ENCODE data around the gene WDR38. TPM values are rescaled to one million over a fixed set of nuclear protein-coding genes. Genes with fewer than 3 reads are reported as not detected.
"Not testable (repeated sequence)": the region's sequence is repeated elsewhere in the genome, so short reads cannot be mapped to it uniquely, and the experiment has no call there.

The WDR38 gene
- total RNA-seq, 1 donor: not detected

DNA sequence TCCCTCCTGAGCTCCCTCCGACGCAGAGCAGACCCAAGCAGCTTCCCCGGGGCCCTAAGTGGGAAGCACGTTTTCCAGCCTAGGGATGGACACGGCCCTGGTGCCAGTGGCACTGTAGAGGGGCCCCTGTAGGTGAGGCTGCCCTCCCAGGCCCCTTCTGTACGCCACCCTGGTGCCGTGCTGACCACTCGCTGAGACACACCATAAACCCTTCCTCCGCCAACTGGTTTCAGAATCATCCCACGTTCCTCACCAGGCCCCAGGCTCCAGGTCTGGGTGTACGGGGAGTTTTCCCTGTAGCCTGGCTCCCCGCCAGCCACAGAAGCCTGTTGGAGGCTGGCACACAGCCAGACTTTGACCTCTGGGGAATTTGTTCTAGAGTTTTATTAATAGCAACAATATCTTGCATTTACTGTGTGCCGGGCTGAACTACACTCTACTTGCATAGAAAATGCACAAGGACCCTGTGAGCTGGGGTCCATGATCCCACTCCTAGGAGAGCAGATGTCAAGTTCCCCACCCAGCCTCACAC lies 18.2 kb upstream of the WDR38 start:
- Histone ChIP-seq H3K79me2 (ENCODE audit: insufficient read depth, low read length) (no peaks in the 10 kb centered on the region), H3K4me3 (ENCODE audit: insufficient read depth, low read length) (no peak overlapping the region), H3K36me3 (ENCODE audit: insufficient read depth, low read length) (no peaks in the 10 kb centered on the region), H4K20me1 (ENCODE audit: insufficient read depth, low read length) (peaks cover 3% of the 10 kb centered on the region), H3K4me1 (ENCODE audit: insufficient read depth, low read length) (peaks cover 21% of the 10 kb centered on the region), H3K27me3 (ENCODE audit: insufficient read depth, low read length) (no peaks in the 10 kb centered on the region), H2AFZ (ENCODE audit: low read length) (no peak overlapping the region), H3K9me3 (ENCODE audit: low read depth, low read length) (no peaks in the 10 kb centered on the region), H3K27ac (ENCODE audit: low read depth, low read length) (no peak overlapping the region), H3K4me2 (ENCODE audit: insufficient read depth, low read length) (peak overlapping the region; percentile 15)
- TF ChIP-seq, protein P1, sequence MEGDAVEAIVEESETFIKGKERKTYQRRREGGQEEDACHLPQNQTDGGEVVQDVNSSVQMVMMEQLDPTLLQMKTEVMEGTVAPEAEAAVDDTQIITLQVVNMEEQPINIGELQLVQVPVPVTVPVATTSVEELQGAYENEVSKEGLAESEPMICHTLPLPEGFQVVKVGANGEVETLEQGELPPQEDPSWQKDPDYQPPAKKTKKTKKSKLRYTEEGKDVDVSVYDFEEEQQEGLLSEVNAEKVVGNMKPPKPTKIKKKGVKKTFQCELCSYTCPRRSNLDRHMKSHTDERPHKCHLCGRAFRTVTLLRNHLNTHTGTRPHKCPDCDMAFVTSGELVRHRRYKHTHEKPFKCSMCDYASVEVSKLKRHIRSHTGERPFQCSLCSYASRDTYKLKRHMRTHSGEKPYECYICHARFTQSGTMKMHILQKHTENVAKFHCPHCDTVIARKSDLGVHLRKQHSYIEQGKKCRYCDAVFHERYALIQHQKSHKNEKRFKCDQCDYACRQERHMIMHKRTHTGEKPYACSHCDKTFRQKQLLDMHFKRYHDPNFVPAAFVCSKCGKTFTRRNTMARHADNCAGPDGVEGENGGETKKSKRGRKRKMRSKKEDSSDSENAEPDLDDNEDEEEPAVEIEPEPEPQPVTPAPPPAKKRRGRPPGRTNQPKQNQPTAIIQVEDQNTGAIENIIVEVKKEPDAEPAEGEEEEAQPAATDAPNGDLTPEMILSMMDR (IDR thresholded peaks at IDR 0.05; ENCODE audit: extremely low read depth, low read depth, low read length): no peak
- DNase-seq (ENCODE audit: insufficient read length, low spot score, missing footprints): no peak

DNA sequence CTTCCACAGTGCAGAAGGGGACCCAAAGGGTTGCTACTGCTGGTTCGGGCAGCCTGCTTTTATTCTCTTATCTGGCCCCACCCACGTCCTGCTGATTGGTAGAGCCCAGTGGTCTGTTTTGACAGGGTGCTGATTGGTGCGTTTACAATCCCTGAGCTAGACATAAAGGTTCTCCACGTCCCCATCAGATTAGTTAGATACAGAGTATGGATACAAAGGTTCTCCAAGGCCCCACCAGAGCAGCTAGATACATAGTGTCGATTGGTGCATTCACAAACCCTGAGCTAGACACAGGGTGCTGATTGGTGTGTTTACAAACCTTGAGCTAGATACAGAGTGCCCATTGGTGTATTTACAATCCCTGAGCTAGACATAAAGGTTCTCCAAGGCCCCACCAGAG lies 15.1 kb upstream of the WDR38 start:
- H3K4me2 ChIP-seq (ENCODE audit: insufficient read depth, low read length); H3K36me3 ChIP-seq (ENCODE audit: insufficient read depth, low read length); H3K9me3 ChIP-seq (ENCODE audit: low read depth, low read length); H3K27me3 ChIP-seq (ENCODE audit: insufficient read depth, low read length); DNase-seq (ENCODE audit: insufficient read length, low spot score, missing footprints); H3K79me2 ChIP-seq (ENCODE audit: insufficient read depth, low read length); H3K27ac ChIP-seq (ENCODE audit: low read depth, low read length); H3K4me3 ChIP-seq (ENCODE audit: insufficient read depth, low read length); H2AFZ ChIP-seq (ENCODE audit: low read length); H4K20me1 ChIP-seq (ENCODE audit: insufficient read depth, low read length): not testable (repeated sequence)
- H3K4me1 ChIP-seq (ENCODE audit: insufficient read depth, low read length): peaks cover 14% of the 10 kb centered on the region

DNA sequence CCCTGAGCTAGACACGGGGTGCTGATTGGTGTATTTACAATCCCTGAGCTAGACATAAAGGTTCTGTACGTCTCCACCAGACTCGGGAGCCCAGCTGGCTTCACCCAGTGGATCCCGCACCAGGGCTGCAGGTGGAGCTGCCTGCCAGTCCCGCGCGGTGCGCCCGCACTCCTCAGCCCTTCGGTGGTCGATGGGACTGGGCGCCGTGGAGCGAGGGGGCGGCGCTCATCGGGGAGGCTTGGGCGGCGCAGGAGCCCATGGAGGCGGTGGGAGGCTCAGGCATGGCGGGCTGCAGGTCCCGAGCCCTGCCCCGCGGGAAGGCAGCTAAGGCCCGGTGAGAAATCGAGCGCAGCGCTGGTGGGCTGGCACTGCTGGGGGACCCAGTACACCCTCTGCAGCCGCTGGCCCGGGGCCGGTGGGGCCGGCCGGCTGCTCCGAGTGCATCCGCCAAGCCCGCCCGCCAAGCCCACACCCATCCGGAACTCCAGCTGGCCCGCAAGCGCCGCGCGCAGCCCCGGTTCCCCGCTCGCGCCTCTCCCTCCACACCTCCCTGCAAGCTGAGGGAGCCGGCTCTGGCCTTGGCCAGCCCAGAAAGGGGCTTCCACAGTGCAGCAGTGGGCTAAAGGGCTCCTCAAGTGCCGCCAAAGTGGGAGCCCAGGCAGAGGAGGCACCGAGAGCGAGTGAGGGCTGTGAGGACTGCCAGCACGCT lies 14.5 kb upstream of the WDR38 start:
- peaks cover 18% of the 10 kb centered on the region for H3K4me1 ChIP-seq (ENCODE audit: insufficient read depth, low read length)
- H2AFZ ChIP-seq (ENCODE audit: low read length); H3K36me3 ChIP-seq (ENCODE audit: insufficient read depth, low read length); H3K4me3 ChIP-seq (ENCODE audit: insufficient read depth, low read length); H3K27me3 ChIP-seq (ENCODE audit: insufficient read depth, low read length); H3K4me2 ChIP-seq (ENCODE audit: insufficient read depth, low read length); DNase-seq (ENCODE audit: insufficient read length, low spot score, missing footprints); H3K27ac ChIP-seq (ENCODE audit: low read depth, low read length); H4K20me1 ChIP-seq (ENCODE audit: insufficient read depth, low read length); H3K79me2 ChIP-seq (ENCODE audit: insufficient read depth, low read length); H3K9me3 ChIP-seq (ENCODE audit: low read depth, low read length): not testable (repeated sequence)

DNA sequence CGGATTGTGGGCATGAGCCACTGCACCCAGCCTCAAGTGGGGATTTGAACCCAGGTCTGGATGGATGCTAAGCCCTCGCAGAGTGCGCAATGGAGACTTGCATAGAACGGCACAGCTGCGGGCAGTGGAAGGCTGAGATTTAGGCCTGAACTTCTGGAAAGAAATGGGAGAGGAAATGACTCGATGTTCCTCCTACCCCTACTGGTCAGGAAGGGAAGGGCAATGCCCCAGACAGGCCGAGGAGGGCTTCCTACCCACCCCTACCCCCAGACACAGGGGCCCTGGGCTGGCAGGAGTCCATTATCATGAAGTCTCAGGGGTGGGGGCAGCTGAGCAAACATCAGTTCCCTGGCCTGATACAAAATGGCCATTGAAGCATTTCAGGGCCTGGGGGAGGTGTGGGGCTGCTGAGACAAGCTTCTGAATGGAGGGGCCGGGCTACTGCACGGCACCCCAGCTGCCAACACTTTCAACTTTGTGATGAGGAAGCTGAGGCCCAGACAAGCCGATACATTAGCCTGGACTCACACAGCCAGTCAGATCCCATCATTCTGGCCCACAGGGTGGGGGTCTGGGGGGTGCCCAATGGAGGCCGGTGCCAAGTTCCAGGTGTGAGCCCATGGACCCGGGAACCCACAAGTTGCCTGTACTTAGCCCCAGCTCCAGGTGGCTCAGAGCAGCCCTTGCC lies 13.5 kb upstream of the WDR38 start:
- no peak overlapping the region for H3K4me2 ChIP-seq (ENCODE audit: insufficient read depth, low read length)

More for the DNA sequence above, 13.5 kb upstream of the WDR38 start:
- no peaks in the 10 kb centered on the region for H3K9me3 ChIP-seq (ENCODE audit: low read depth, low read length)
- DNase-seq (ENCODE audit: insufficient read length, low spot score, missing footprints): peak; percentile 92
- H3K4me3 ChIP-seq (ENCODE audit: insufficient read depth, low read length): no peak overlapping the region
- H2AFZ ChIP-seq (ENCODE audit: low read length): no peak overlapping the region
- TF ChIP-seq, protein P1 (IDR thresholded peaks at IDR 0.05; ENCODE audit: extremely low read depth, low read depth, low read length): peak; percentile 56
- no peaks in the 10 kb centered on the region for H3K36me3 ChIP-seq (ENCODE audit: insufficient read depth, low read length)
- H3K4me1 ChIP-seq (ENCODE audit: insufficient read depth, low read length): peaks cover 13% of the 10 kb centered on the region
- H3K27ac ChIP-seq (ENCODE audit: low read depth, low read length): no peak overlapping the region
- H3K27me3 ChIP-seq (ENCODE audit: insufficient read depth, low read length): no peaks in the 10 kb centered on the region
- H4K20me1 ChIP-seq (ENCODE audit: insufficient read depth, low read length): peaks cover 2% of the 10 kb centered on the region
- no peaks in the 10 kb centered on the region for H3K79me2 ChIP-seq (ENCODE audit: insufficient read depth, low read length)
